Mesothelial cell of epicardium (in vitro differentiated cells): ENCODE results near the gene PAF1. TPM values are rescaled to one million over a fixed set of nuclear protein-coding genes. Genes with fewer than 3 reads are reported as not detected.

ENCODE experiments used
- DNase-seq, 2 experiments: peaks; one replicate each; pipeline ENCODE4 v3.0.0; 2021; ENCODE audit warnings: low spot score in 2 of 2; ENCODE audit not compliant: unreplicated experiment in 2 of 2
- H3K27ac Mint-ChIP-seq: 2 replicates; pipeline ENCODE4 v1.8.0; 2021; ENCODE audit warnings: mixed read lengths
- H3K27me3 Mint-ChIP-seq: 2 replicates; pipeline ENCODE4 v1.8.0; 2021; ENCODE audit warnings: low read depth, mixed read lengths
- H3K36me3 Mint-ChIP-seq: 2 replicates; pipeline ENCODE4 v1.8.0; 2021; ENCODE audit warnings: mixed read lengths
- H3K4me1 Mint-ChIP-seq: 2 replicates; pipeline ENCODE4 v1.8.0; 2021; ENCODE audit warnings: mixed read lengths
- H3K4me3 Mint-ChIP-seq: 2 replicates; pipeline ENCODE4 v1.8.0; 2021; ENCODE audit warnings: mild to moderate bottlenecking, moderate library complexity, mixed read lengths
- H3K9me3 Mint-ChIP-seq: 2 replicates; pipeline ENCODE4 v1.8.0; 2021; ENCODE audit warnings: mixed read lengths
- CTCF ChIP-seq: fragments of 200-600 bp; sonication (generic); IDR thresholded peaks from one replicate; pipeline ENCODE4 v1.5.0; 2021; ENCODE audit warnings: antibody characterized with exemption; ENCODE audit not compliant: unreplicated experiment
- total RNA-seq: library from RNA; stranded (reverse); gene quantifications from 3 replicates; pipeline ENCODE4 v1.2.1, GENCODE V29; 2021

Gene PAF1
- total RNA-seq, 1 donor from 2014 or later, result 41.4 TPM

- Mint-ChIP-seq H3K27me3 (peaks cover 1% of the 10 kb centered on the region), H3K27ac (peak overlapping the region; percentile 87), H3K4me3 (peak overlapping the region; percentile 94), H3K4me1 (peaks cover 50% of the 10 kb centered on the region), H3K9me3 (no peaks in the 10 kb centered on the region), H3K36me3 (peaks cover 4% of the 10 kb centered on the region)
- DNase-seq, result no peak
- TF ChIP-seq CTCF, result no peak
Observed at GRCh38 chr19:39410017-39410830, 19.3 kb upstream of the PAF1 start.

GRCh38 chr19:39409208-39410016 lies 18.5 kb upstream of the PAF1 start:
- peaks cover 42% of the 10 kb centered on the region for H3K4me1 Mint-ChIP-seq
- peak overlapping the region; percentile 94 for H3K4me3 Mint-ChIP-seq
- peak; percentile 70 to 81 for DNase-seq
- peaks cover 4% of the 10 kb centered on the region for H3K36me3 Mint-ChIP-seq
- H3K27ac Mint-ChIP-seq, result peak overlapping the region; percentile 99
- H3K9me3 Mint-ChIP-seq, result no peaks in the 10 kb centered on the region
- peaks cover 1% of the 10 kb centered on the region for H3K27me3 Mint-ChIP-seq
- peak; percentile 10 for TF ChIP-seq CTCF

GRCh38 chr19:39408392-39409207 lies 17.7 kb upstream of the PAF1 start:
- Mint-ChIP-seq H3K4me3 (peak overlapping the region; percentile 91), H3K27me3 (peaks cover 1% of the 10 kb centered on the region), H3K4me1 (peaks cover 41% of the 10 kb centered on the region), H3K36me3 (peaks cover 4% of the 10 kb centered on the region), H3K9me3 (no peaks in the 10 kb centered on the region), H3K27ac (peak overlapping the region; percentile 99)
- DNase-seq, result no peak
- TF ChIP-seq CTCF, result no peak

GRCh38 chr19:39407660-39408391 lies 16.9 kb upstream of the PAF1 start:
- no peak for TF ChIP-seq CTCF
- Mint-ChIP-seq H3K27ac (peak overlapping the region; percentile 99), H3K36me3 (peaks cover 4% of the 10 kb centered on the region), H3K4me1 (peaks cover 43% of the 10 kb centered on the region), H3K9me3 (no peaks in the 10 kb centered on the region), H3K4me3 (peak overlapping the region; percentile 91), H3K27me3 (peaks cover 1% of the 10 kb centered on the region)
- DNase-seq, result no peak

- peak overlapping the region; percentile 91 for H3K4me3 Mint-ChIP-seq
- no peak for DNase-seq
- peaks cover 1% of the 10 kb centered on the region for H3K27me3 Mint-ChIP-seq
- TF ChIP-seq CTCF, result no peak
- H3K36me3 Mint-ChIP-seq, result peaks cover 4% of the 10 kb centered on the region
- H3K27ac Mint-ChIP-seq, result peak overlapping the region; percentile 99
- peaks cover 44% of the 10 kb centered on the region for H3K4me1 Mint-ChIP-seq
- H3K9me3 Mint-ChIP-seq, result no peaks in the 10 kb centered on the region
Observed at GRCh38 chr19:39407410-39407659, 16.4 kb upstream of the PAF1 start.
